ENCODE measurements around the gene PACRG.

Gene PACRG

GRCh38 chr6:163352011-163352685 lies 624.4 kb downstream of the PACRG start:
- Mint-ChIP-seq H3K4me3 (no peak overlapping the region), H3K27ac (peak overlapping the region; percentile 5), H3K9me3 (peaks cover 6% of the 10 kb centered on the region), H3K36me3 (ENCODE audit: low read depth) (peaks cover 7% of the 10 kb centered on the region), H3K4me1 (peaks cover 49% of the 10 kb centered on the region), H3K27me3 (ENCODE audit: low read depth, poor library complexity) (no peaks in the 10 kb centered on the region)
- no peak for TF ChIP-seq CTCF (IDR thresholded peaks at IDR 0.05)
- no peak for DNase-seq

- Mint-ChIP-seq H3K27me3 (ENCODE audit: low read depth, poor library complexity) (no peaks in the 10 kb centered on the region), H3K9me3 (peaks cover 2% of the 10 kb centered on the region), H3K4me1 (peaks cover 41% of the 10 kb centered on the region), H3K4me3 (no peak overlapping the region), H3K36me3 (ENCODE audit: low read depth) (no peaks in the 10 kb centered on the region), H3K27ac (no peak overlapping the region)
- no peak for TF ChIP-seq CTCF (IDR thresholded peaks at IDR 0.05)
- no peak for DNase-seq
Measured at GRCh38 chr6:163352966-163353365, 625.2 kb downstream of the PACRG start.

- H3K27ac Mint-ChIP-seq = no peak overlapping the region
- H3K36me3 Mint-ChIP-seq (ENCODE audit: low read depth) = no peaks in the 10 kb centered on the region
- peaks cover 30% of the 10 kb centered on the region for H3K4me1 Mint-ChIP-seq
- DNase-seq = no peak
- H3K4me3 Mint-ChIP-seq = no peak overlapping the region
- H3K9me3 Mint-ChIP-seq = no peaks in the 10 kb centered on the region
- no peak for TF ChIP-seq CTCF (IDR thresholded peaks at IDR 0.05)
- H3K27me3 Mint-ChIP-seq (ENCODE audit: low read depth, poor library complexity) = no peaks in the 10 kb centered on the region
Measured at GRCh38 chr6:163354085-163354484, 626.3 kb downstream of the PACRG start.

- no peak for DNase-seq
- no peaks in the 10 kb centered on the region for H3K36me3 Mint-ChIP-seq (ENCODE audit: low read depth)
- H3K4me3 Mint-ChIP-seq = no peak overlapping the region
- no peak overlapping the region for H3K27ac Mint-ChIP-seq
- peaks cover 22% of the 10 kb centered on the region for H3K4me1 Mint-ChIP-seq
- no peak for TF ChIP-seq CTCF (IDR thresholded peaks at IDR 0.05)
- no peaks in the 10 kb centered on the region for H3K27me3 Mint-ChIP-seq (ENCODE audit: low read depth, poor library complexity)
- no peaks in the 10 kb centered on the region for H3K9me3 Mint-ChIP-seq
Measured at GRCh38 chr6:163354761-163355425, 627.1 kb downstream of the PACRG start.

- no peaks in the 10 kb centered on the region for H3K27me3 Mint-ChIP-seq (ENCODE audit: low read depth, poor library complexity)
- no peak for TF ChIP-seq CTCF (IDR thresholded peaks at IDR 0.05)
- H3K27ac Mint-ChIP-seq = no peak overlapping the region
- H3K9me3 Mint-ChIP-seq = no peaks in the 10 kb centered on the region
- peak overlapping the region; percentile 28 for H3K4me3 Mint-ChIP-seq
- no peak for DNase-seq
- H3K36me3 Mint-ChIP-seq (ENCODE audit: low read depth) = no peaks in the 10 kb centered on the region
- H3K4me1 Mint-ChIP-seq = peaks cover 16% of the 10 kb centered on the region
Measured at GRCh38 chr6:163355426-163355991, 627.7 kb downstream of the PACRG start.

Data from nephron progenitor cell (in vitro differentiated cells).